BJ (cell line): ENCODE data around the gene RNF227. TPM values are rescaled to one million over a fixed set of nuclear protein-coding genes. Genes with fewer than 3 reads are reported as not detected.

ENCODE experiments used
- CTCF ChIA-PET: fragments of 350-600 bp; formaldehyde crosslinking; extraction: SDS; loops from one replicate; lab custom pipeline; 2021; ENCODE audit warnings: antibody characterized with exemption, inconsistent platforms; lab: Yijun Ruan, JAX
- POLR2A ChIA-PET: fragments of 300-600 bp; sonication (Branson Sonifier 250); formaldehyde crosslinking; extraction: SDS; loops from one replicate; lab custom pipeline; 2021; ENCODE audit warnings: antibody characterized with exemption; lab: Charles Lee
- DNase-seq: peaks from one replicate; pipeline ENCODE4 v3.0.0-alpha.2; 2011; ENCODE audit warnings: low read depth
- H3K27me3 ChIP-seq: 2 replicates; pipeline ENCODE4 v1.6.0; 2011; ENCODE audit warnings: low read length; ENCODE audit not compliant: control insufficient read depth, insufficient read depth
- H3K36me3 ChIP-seq: 2 replicates; pipeline ENCODE4 v1.5.1; 2011; ENCODE audit warnings: low read length; ENCODE audit not compliant: control insufficient read depth, insufficient read depth
- H3K4me3 ChIP-seq: 2 replicates; pipeline ENCODE4 v1.5.1; 2011; ENCODE audit warnings: low read depth, mild to moderate bottlenecking, control low read depth, low read length
- polyA plus RNA-seq: library from polyadenylated mRNA; depleted of rRNA; stranded (reverse); fragments of >200 nt; gene quantifications from 2 replicates; pipeline ENCODE4 v1.2.3, GENCODE V29; 2011
- TF ChIP-seq, protein P1 (sequence below): IDR thresholded peaks from 2 replicates; pipeline ENCODE4 v1.5.1; 2011; ENCODE audit warnings: low read depth, mild to moderate bottlenecking, control low read depth, inconsistent platforms, low read length, moderate library complexity; ENCODE audit not compliant: insufficient read depth

RNF227 gene
- polyA plus RNA-seq, 1 experiment: 2.2 TPM

DNA sequence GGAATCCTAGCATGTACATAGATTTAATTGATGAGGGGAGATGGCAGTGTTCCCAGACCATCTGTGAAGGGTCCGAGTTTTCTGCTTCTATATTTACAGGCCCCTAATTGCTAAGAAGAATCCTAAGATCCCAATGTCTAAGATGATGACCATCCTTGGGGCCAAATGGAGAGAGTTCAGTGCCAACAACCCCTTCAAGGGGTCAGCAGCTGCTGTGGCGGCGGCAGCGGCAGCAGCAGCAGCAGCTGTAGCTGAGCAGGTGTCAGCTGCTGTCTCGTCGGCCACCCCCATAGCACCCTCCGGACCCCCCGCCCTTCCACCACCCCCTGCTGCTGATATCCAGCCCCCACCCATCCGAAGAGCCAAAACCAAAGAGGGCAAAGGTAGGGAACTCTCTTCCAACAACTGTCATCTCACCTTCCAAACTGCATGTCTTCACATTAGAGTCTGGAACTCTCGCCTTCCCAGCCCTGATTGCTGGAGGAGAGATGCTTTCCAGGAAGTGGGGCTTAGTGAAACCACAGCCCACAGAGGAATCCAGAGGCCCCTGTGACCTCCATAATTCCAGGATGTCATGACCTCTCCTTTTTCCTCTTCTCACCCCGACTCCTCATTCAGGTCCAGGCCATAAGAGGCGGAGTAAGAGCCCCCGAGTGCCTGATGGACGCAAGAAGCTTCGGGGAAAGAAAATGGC lies 22.8 kb downstream of the RNF227 start:
- Histone ChIP-seq H3K4me3 (no peak overlapping the region), H3K36me3 (peaks cover 50% of the 10 kb centered on the region), H3K27me3 (no peaks in the 10 kb centered on the region)
- TF ChIP-seq, protein P1, sequence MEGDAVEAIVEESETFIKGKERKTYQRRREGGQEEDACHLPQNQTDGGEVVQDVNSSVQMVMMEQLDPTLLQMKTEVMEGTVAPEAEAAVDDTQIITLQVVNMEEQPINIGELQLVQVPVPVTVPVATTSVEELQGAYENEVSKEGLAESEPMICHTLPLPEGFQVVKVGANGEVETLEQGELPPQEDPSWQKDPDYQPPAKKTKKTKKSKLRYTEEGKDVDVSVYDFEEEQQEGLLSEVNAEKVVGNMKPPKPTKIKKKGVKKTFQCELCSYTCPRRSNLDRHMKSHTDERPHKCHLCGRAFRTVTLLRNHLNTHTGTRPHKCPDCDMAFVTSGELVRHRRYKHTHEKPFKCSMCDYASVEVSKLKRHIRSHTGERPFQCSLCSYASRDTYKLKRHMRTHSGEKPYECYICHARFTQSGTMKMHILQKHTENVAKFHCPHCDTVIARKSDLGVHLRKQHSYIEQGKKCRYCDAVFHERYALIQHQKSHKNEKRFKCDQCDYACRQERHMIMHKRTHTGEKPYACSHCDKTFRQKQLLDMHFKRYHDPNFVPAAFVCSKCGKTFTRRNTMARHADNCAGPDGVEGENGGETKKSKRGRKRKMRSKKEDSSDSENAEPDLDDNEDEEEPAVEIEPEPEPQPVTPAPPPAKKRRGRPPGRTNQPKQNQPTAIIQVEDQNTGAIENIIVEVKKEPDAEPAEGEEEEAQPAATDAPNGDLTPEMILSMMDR: no peak
- ChIA-PET POLR2A (no interaction called here), CTCF (interaction anchor here (0.8 kb wide), 1 partner anchor 19 kb away, joined by 3 read pairs; no protein-coding TSS in a partner anchor)
- no peak for DNase-seq

DNA sequence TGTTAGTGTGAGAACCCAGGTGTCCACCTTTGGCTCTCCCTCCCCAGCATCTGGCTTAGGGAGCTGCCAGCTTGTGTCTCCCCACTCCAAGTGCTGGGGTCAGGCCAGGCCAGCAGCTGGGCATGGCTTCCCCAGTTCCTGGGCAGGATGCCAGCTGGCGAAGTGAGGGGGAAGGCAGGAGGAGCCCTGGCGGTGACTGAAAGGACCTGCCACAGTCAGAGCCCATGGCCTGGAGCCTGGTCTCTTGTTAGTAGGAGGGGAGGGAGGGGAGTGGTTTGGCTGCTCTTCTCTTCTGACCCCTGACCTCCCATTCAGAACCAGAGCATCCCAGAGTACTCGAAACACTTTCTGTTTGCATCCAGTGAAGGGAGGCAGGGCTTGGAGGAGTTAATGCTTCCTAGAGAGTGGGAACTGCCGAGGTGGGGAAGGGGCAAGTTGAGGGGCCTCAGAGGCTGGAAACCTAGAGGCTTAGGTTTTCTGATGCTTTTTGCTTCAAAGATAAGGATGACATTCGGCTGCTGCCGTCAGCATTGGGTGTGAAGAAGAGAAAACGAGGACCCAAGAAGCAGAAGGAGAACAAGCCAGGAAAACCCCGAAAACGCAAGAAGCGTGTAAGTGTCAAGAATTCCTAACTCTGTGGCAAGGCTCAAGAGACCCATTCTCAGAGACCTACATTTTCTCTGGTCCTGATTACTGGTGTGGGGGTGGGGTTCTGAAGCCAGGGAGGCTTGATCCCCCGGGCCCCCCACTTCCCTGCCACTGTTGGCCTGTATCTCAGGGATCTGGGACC lies 26.7 kb downstream of the RNF227 start:
- TF ChIP-seq, protein P1: peak; percentile 58
- no peaks in the 10 kb centered on the region for H3K27me3 ChIP-seq
- peak; percentile 40 for DNase-seq
- H3K36me3 ChIP-seq: peaks cover 26% of the 10 kb centered on the region
- POLR2A ChIA-PET: interaction anchor here (0.6 to 0.7 kb wide), 2 partner anchors 42 to 83 kb away, joined by 3 to 5 read pairs; partner anchors contain the start of genes CNTROB and TRAPPC1
- CTCF ChIA-PET: interaction anchor here (0.8 to 2.7 kb wide), 7 partner anchors 9 to 272 kb away, joined by 3 to 9 read pairs (median 4); partner anchors contain the start of gene RNF227
- no peak overlapping the region for H3K4me3 ChIP-seq

DNA sequence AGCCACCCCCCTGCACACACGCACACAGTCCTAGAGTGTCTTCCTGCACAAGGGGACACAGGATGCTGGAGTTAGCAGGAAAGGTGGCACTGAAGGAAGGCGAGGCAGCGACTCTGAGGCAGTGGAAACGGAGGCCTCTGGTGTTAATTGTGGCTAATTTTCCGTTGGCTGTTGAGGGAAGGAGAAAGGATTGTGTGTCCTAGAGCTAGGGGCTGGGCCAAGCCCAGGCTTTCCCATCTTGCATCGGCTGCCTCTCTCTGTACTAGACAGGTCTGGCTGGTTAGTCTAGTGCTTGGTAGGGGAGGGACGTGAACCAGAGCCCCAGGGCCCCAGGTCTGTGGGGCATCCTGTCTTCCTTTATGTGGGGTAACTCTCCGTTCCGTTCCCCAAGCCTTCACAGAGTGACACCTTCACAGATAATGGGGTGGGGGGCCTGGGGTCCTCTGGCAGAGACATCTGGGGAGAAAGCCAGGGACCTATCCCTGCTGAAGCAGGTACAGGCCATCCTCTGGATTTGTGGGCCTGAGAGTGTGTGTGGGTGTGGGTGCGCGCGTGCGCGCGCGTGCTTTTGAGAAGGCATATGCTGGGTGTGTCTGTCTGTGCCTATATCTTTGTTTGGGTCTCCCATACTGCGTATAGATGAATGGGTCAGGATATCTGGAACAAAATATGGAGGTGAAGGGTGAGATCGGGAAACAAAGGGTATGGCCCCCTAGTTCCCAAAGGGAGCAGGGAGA lies 27.7 kb downstream of the RNF227 start, which contains the start of gene CHD3:
CHD3 (plus strand) TSS at position 606 of the 737 bp plus-strand sequence. CDS start 212 bp downstream, outside the sequence.
- TF ChIP-seq, protein P1: no peak
- no peak for DNase-seq
- POLR2A ChIA-PET: no interaction called here
- peak within 1 kb of the TSS; percentile 50 for H3K4me3 ChIP-seq
- CTCF ChIA-PET: interaction anchor here (0.8 to 2.7 kb wide), 7 partner anchors 10 to 271 kb away, joined by 3 to 9 read pairs (median 4); partner anchors contain the start of gene RNF227
- peaks cover 16% of the 10 kb centered on the region for H3K36me3 ChIP-seq
- H3K27me3 ChIP-seq: no peaks in the 10 kb centered on the region

DNA sequence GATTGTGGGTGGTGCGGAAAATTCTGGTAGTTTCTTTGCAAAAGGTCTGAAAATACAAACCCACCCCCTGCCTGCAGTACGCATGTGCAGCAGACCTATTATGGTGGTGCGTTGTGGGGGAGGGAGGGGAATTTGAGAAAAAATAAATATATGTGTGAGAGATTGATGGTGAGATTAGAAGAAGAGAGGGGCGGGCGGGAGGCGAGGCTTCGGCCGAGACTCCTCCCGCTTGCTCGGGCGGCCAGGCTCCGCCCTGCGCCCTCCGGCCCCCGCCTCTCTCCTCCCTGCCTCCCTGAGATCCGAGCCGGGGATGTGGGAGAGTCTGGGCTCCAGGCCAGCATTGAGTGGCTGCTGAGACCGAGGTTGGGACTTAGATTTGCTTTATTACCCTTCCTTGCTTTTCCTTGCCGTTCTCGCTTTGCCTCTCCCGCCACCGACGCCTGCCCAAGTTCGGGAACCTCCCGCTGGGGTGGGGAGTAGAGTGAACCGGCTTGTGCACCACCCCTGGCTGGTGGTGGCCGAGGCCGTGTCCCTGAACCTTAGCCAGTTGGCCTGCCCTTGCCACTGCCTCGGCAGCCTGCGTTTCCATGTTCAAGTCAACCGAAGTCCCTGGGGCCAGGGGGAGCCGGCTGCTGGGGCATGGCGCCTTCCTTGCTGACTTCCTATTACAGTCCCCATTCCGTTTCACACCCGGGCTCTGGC lies 28.5 kb downstream of the RNF227 start:
- POLR2A ChIA-PET: no interaction called here
- peak overlapping the region; percentile 74 for H3K4me3 ChIP-seq
- CTCF ChIA-PET: interaction anchor here (2.7 kb wide), 1 partner anchor 102 kb away, joined by 9 read pairs; no protein-coding TSS in a partner anchor
- no peaks in the 10 kb centered on the region for H3K27me3 ChIP-seq
- peak; percentile 88 for DNase-seq
- TF ChIP-seq, protein P1: no peak
- peaks cover 14% of the 10 kb centered on the region for H3K36me3 ChIP-seq
